HG03342 (cell line): Measurements from ENCODE around the gene ALOX12B.
A peak's percentile ranks its signal among the peaks of the same experiment; 100 is the strongest.
"Not testable (repeated sequence)": the region's sequence is repeated elsewhere in the genome, so short reads cannot be mapped to it uniquely, and the experiment has no call there.

Source experiments
- ATAC-seq: cut with Tn5 transposase; IDR thresholded peaks from one replicate; pipeline ENCODE4 v1.9.1; 2021; ENCODE audit warnings: mild to moderate bottlenecking, moderate library complexity; ENCODE audit not compliant: unreplicated experiment

The ALOX12B gene

GRCh38 chr17:8089728-8090127 is 2.2 kb upstream of the ALOX12B start:
- ATAC-seq = no peak

GRCh38 chr17:8087952-8088230 is 375 bp upstream of the ALOX12B start:
- ATAC-seq = no peak

- no peak for ATAC-seq
Observed at GRCh38 chr17:8084250-8084649, 3.3 kb downstream of the ALOX12B start.

- ATAC-seq = no peak
Observed at GRCh38 chr17:8082292-8082691, 5.2 kb downstream of the ALOX12B start.

GRCh38 chr17:8081876-8082275 is 5.6 kb downstream of the ALOX12B start:
- ATAC-seq = no peak

- no peak for ATAC-seq
Observed at GRCh38 chr17:8080799-8081219, 6.7 kb downstream of the ALOX12B start.

GRCh38 chr17:8080208-8080798 is 7.2 kb downstream of the ALOX12B start:
- no peak for ATAC-seq

GRCh38 chr17:8079291-8080207 is 8.0 kb downstream of the ALOX12B start:
- peak; percentile 69 for ATAC-seq

GRCh38 chr17:8077939-8078338 is 9.6 kb downstream of the ALOX12B start:
- ATAC-seq = not testable (repeated sequence)

GRCh38 chr17:8076502-8077266 is 10.8 kb downstream of the ALOX12B start:
- no peak for ATAC-seq

GRCh38 chr17:8075574-8076342 is 11.8 kb downstream of the ALOX12B start:
- no peak for ATAC-seq

- ATAC-seq = no peak
Observed at GRCh38 chr17:8075081-8075480, 12.4 kb downstream of the ALOX12B start.

- ATAC-seq = no peak
Observed at GRCh38 chr17:8074554-8074953, 13.0 kb downstream of the ALOX12B start.

- ATAC-seq = no peak
Observed at GRCh38 chr17:8073627-8074484, 13.7 kb downstream of the ALOX12B start.

- no peak for ATAC-seq
Observed at GRCh38 chr17:8072729-8073461, 14.6 kb downstream of the ALOX12B start.

GRCh38 chr17:8072341-8072728 is 15.2 kb downstream of the ALOX12B start:
- ATAC-seq = no peak

- ATAC-seq = no peak
Observed at GRCh38 chr17:8071496-8071895, 16.0 kb downstream of the ALOX12B start.

GRCh38 chr17:8069587-8069860 is 18.0 kb downstream of the ALOX12B start:
- ATAC-seq = no peak

GRCh38 chr17:8068736-8069586 is 18.6 kb downstream of the ALOX12B start:
- no peak for ATAC-seq
